ENCODE data around the gene ITGB6.

The ITGB6 gene

DNA sequence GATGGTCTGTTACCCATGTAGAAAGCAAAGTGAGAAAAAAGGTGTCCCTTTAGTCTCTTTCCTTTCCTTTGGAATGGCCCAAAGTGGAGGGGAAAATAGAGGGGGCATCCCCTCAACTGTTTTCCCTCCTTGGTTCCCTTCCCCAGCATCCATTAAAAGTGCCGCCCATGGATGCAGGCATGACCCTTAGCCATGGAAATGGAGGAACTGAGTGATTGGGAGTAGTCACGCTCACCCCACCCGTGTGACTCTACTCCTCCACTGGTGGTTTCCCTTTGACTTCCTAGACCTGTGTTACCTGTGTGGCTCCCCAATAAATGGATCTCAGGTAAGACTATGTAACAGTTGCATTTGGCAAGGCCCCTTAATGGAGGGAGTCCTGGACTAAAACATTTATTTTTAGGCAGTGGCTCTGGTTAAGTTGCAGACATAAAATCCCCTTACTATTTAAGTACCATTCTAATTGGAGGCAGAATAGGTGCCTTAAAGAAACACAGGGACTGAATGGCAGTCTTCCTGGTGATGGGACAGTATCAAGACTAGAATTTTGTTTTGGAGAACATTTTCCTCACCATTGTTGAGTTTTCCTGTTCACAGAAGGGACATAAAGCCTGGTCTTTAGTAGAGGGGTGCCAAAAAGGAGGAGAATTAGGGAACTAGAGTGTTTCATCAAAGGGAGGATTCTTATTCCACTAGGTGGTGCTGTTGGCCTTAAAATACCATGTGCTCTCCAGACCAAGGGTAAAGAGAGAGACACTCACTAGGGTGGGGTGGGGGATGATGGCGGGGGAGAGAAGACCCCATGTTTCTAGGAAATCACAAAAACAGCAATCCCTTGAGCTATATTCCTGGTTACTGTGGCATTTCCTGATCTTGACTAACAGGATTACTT is 112.0 kb downstream of the ITGB6 start:
- DNase-seq (ENCODE audit: low read depth) = no peak

DNA sequence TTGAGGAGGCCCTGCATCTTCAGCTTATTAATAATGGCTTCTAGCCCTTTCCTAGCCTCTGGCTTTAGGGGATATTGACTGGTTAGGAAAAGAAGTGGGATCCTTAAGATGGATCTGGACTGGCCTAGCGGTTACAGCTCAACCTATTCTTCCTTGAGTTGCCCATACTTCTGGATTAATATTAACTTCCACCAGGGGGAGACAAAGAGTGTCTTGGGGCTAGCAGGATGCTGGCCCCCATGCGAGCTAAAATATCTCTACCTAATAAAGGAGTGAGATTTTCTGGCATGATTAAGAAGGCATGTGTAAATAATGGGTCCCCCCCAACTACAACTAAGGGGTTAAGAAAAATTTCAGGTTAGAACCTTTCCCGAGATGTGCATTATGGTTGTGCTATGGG is 114.4 kb downstream of the ITGB6 start:
- DNase-seq (ENCODE audit: low read depth) = no peak

DNA sequence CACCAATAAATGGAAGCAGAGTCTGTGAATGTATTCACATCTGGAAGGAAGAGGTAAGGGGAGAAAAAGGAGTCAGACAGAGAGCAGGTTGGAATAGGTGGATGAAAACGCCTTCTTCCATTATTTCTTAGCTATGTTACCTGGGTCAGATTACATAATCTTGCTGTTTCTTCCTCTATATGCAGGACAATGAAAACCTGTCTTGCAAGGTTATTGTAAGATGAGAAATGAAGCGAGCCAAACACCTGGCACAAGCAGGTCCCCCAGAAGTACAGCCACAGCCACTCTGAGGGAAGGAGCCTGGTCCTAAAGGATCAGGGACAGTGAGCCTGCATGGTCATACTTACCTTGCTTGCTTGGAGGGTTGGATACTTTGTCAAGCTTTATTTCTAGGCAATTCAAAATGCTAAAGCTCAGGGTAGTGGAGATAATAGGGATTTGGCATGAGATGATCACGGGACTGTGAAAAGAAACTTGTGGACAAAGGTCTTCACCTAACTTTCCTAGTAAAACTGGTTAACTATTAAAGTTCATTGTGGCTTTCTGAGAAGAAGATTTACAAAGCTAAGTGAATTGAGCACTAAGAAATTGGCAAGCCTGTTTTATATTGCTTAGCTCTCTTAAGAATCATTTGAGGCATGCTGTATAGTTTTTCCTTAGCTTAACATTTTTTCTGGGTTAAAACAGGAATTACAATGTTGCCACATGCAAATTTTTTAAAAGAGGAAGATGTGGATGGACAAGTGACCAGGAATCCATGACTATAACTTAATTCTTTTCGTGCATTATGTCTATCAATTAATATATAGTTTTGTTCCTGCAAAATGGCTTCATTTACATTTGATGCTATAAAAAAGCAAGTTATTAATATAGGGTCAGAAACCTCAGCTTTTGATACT is 121.9 kb downstream of the ITGB6 start:
- no peak for DNase-seq (ENCODE audit: low read depth)

- no peak for DNase-seq (ENCODE audit: low read depth)
Observed at GRCh38 chr2:160076914-160077313, 123.2 kb downstream of the ITGB6 start.

DNA sequence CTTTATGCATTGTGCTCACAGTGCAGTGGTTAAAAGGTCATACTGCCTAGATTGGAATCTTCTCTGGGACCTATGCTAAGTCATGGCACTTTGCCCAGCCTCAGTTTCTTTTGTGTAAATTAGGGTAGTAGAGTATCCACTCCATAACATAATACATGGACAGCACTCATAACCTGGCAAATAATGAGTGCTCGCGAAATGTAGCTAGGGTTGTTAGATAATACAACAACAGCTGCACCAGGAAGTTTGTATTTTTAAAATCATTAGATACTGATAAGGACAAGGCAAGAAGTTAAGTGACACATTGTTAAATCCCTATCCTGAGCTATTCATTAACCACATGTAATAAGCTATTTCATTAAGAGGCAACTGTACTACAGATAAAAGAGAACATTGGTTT is 123.8 kb downstream of the ITGB6 start:
- DNase-seq (ENCODE audit: low read depth) = no peak

DNA sequence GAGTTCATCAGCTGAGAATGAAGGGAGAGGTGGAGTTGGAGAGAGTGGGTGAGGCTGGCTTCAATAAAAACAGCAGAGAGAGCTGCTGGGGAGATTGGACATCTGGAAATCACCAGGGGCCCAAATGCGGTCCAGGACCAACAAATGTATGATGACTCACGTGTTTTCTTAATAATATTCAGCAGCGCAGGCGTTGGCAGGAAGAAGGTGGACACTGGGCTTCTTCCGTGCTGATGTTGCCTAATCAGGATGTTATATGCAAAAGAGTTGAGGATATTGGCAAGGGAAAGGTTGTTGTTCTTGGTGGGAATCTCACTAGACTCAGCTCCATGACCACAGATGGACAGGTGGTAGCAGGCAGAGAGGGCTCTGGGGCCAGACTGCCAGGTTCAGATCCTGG is 124.9 kb downstream of the ITGB6 start:
- DNase-seq (ENCODE audit: low read depth) = no peak

- no peak for DNase-seq (ENCODE audit: low read depth)
Observed at GRCh38 chr2:160073284-160073888, 126.7 kb downstream of the ITGB6 start.

GRCh38 chr2:160068906-160069305 is 131.2 kb downstream of the ITGB6 start:
- no peak for DNase-seq (ENCODE audit: low read depth)

- no peak for DNase-seq (ENCODE audit: low read depth)
Observed at GRCh38 chr2:160064916-160065315, 135.2 kb downstream of the ITGB6 start.

DNA sequence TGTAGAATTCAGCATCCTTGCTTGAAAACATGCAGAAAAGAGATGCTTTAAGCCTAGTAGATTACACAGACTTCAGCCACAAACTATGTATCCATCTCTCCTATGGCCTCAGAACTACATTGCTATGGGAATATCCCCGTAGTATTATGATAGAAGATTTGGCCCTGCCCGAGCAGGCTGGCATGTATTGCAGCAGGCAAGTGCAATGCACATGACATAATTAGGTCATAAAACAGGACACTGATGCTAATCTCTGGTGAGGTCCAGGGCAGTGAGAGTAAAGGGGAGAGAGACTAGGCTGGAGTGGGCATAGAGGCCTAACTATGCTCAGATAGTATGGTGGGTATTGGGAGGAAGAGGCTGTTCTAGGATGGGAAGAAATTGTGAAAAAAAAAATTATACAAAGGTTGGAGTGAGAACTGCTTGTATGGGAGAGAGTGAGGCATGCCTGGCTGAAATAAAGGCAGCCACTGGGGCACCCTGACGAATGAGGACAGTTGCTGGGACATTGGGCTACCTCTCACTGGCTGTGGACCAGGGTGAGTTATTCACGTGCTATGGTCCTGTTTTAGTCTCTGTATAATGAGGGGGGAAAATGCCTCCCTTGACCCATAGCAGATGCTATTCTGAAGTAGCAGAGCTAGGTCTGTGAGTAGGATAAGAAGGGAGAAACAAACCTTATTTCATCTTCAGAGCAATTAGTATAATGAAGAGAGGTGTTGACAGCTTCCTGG is 136.0 kb downstream of the ITGB6 start:
- no peak for DNase-seq (ENCODE audit: low read depth)

DNA sequence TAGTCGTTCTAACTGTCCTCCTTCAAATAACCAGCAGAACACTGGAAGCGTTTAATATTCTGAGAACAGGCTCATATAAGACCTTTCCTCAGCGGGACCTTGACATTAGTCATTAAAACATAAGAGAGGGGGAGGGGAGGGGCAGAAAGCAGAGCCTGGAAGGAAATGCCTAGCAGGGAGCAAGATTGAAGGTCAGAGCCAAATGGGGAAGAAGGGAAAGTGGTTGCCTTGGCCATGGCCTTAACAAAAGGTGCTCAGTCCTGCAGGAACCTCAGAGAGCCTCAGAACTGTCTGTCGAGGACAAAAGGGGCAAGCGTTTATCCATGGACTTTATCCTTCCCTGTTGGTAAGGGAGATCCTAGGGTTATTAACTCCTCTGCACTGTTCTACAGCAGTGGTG is 136.8 kb downstream of the ITGB6 start:
- DNase-seq (ENCODE audit: low read depth) = no peak

DNA sequence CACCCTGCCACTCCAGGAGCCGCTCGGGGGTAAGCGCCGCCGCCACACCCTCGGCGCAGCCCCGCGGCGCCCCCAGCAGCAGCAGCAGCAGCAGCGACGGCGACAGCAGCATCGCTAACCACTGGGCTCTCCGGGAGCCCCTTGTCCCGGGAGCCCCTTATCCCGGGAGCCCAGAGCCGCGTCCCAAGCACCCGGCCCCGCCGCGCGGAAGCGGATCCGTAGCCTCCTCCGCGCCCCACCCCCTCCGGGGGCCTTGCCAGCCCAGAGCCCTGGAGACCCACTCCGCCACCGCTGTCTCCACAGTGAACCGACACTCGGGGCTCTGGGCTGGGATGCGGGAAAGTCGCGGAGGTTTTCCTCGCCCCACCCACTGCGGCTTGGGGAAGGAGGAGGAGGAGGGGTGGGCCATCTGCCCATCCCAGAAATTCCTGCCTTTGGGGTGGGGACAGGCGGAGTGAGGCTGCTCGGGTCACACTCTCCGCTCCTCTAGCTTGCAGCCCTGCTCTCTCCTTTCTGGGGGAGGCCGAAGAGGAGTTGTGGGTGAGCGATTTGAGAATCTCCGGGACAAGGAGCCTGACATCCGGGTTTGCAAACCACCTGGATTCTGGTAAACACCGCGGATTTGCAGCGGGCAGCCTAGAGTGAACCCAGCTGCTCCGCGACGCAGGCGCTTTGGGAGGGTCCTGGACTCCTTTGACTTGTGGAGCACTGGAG is 137.6 kb downstream of the ITGB6 start, which contains the start of gene PLA2R1:
Gene PLA2R1, minus strand, starts transcription at position 324 of the 714 bp plus-strand sequence. Its CDS starts 212 bp downstream, at position 112.
- DNase-seq (ENCODE audit: low read depth) = no peak

- no peak for DNase-seq (ENCODE audit: low read depth)
Observed at GRCh38 chr2:160061944-160062291, 138.2 kb downstream of the ITGB6 start.

- DNase-seq (ENCODE audit: low read depth) = no peak
Observed at GRCh38 chr2:160061533-160061932, 138.5 kb downstream of the ITGB6 start.

GRCh38 chr2:160060297-160060696 is 139.8 kb downstream of the ITGB6 start:
- DNase-seq (ENCODE audit: low read depth) = no peak

- no peak for DNase-seq (ENCODE audit: low read depth)
Observed at GRCh38 chr2:160057356-160057755, 142.7 kb downstream of the ITGB6 start.

- no peak for DNase-seq (ENCODE audit: low read depth)
Observed at GRCh38 chr2:160055726-160056108, 144.4 kb downstream of the ITGB6 start.

- DNase-seq (ENCODE audit: low read depth) = no peak
Observed at GRCh38 chr2:160054984-160055725, 144.9 kb downstream of the ITGB6 start.

DNA sequence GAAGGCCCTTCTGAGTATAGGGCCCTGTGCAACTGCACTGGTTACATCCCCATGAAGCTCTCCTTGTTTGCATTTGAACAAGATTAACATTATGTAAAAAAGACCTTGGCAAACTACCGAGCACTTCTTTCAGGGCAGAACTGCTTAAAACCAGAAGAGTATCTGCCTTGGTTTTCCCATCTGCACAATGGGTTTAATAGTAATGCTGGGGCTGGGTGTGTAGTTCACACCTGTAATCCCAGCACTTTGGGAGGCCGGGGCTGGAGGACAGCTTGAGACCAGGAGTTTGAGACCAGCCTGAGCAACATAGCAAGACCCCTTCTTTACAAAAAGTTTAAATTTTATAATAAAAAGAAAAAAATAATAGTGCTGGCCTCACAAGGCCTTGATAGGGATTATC is 146.1 kb downstream of the ITGB6 start:
- no peak for DNase-seq (ENCODE audit: low read depth)

DNA sequence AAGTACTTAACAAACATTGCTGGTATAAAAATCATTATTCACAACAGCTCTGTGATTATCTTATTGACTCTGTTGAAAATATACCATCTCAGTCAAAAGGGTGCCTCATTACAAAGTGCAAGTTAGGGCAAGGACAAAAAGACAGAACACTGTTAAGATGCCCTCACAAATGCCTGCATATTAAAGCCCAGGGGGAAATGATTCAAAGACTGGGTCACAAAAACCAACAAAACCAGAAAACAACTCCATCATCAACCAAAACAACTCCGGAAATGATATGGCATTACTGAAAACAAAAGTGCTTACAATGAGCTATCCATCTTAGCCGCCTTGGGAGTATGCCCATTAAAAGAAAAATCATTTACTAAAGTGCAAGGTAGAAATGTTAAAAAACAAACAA is 147.5 kb downstream of the ITGB6 start:
- DNase-seq (ENCODE audit: low read depth) = no peak
